ENCODE data around the gene TAS2R46.
"Not testable (repeated sequence)": the region's sequence is repeated elsewhere in the genome, so short reads cannot be mapped to it uniquely, and the experiment has no call there.

TAS2R46 gene

DNA sequence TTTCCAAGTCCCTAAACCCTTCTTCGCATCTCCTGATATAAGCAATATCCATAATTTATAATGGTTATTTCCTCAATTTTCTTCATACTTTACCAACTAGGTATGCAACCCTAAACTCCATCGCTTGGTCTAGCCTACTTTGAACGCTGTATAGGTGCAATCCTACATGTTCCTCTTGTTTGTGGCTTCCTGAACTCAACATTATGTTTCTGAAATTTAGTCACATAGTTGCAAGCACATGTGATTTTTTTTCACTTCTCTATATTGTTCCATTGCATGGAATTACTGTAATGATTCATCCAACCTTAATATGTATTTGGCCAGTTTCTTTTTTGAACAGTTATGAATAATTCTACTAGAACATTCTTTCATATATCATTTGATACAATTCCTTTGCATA, 28.1 kb downstream of the TAS2R46 start:
- not testable (repeated sequence) for DNase-seq (ENCODE audit: low read depth)

DNA sequence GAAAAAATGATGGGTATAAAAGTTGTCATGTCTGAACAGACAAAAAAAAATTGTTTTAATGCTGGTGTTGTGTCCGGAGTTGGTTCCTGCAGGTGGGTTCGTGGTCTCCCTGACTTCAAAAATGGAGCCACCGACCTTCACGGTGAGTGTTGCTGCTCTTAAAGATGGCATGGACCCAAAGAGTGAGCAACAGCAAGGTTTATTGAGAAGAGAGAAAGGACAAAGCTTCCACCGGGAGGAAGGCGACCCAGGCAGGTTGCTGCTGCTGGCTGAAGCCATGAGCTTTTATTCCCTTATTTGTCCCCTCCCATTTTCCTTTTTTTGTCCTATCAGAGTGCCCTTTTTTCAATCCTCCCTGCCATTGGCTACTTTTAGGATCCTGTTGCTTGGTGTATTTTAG, 30.8 kb downstream of the TAS2R46 start, which contains the start of gene TAS2R31:
Gene TAS2R31 (minus strand): TSS at position 101 of the 400 bp plus-strand sequence. CDS start 72 bp downstream, at position 29.
- no peak for DNase-seq (ENCODE audit: low read depth)

- no peak for DNase-seq (ENCODE audit: low read depth)
These were observed 36.0 kb downstream of the TAS2R46 start for GRCh38 chr12:11026118-11026517.

DNA sequence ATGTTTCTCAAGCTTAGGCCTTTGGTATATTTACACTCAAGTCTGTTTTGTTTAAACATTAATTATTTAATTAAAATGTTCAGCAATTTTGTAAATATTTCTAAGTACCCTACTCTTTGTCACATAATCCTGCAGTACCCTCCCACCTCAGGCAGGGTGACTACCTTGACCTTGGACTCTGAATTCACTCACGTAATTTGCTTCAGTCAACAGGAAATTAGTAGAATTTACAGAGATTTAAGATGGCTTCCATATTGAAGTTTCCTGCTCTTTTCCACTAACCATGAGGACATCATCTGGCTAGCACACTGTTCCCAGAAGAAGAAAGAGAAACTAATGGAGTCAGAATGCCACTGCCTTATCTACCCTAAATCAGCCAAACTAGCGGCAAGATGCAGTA, 38.7 kb downstream of the TAS2R46 start:
- no peak for DNase-seq (ENCODE audit: low read depth)

DNA sequence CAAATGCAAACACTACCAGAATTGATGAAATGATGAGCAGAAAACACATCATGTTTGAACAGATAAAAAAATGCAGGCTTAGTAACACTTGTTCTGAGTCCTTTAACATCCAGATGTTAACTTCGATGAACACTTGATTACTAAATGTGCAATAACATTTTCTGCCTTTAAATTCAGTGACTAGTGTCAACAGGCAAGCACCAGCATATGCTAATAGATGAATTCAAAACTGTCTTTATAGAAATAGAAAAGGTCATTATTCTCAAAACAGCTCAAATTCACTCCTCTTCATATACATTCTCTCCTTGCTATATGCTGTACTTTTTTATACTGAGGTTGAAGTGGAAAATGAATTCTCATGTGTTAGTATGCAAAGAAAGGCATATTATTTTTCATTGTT, 39.6 kb downstream of the TAS2R46 start, which contains the start of gene TAS2R19:
Gene TAS2R19 (minus strand): TSS at position 101 of the 400 bp plus-strand sequence. CDS start 49 bp downstream, at position 52.
- no peak for DNase-seq (ENCODE audit: low read depth)

GRCh38 chr12:11016937-11017336, 45.2 kb downstream of the TAS2R46 start:
- no peak for DNase-seq (ENCODE audit: low read depth)

GRCh38 chr12:11015775-11016430, 46.2 kb downstream of the TAS2R46 start:
- no peak for DNase-seq (ENCODE audit: low read depth)

GRCh38 chr12:11014234-11014633, 47.9 kb downstream of the TAS2R46 start:
- DNase-seq (ENCODE audit: low read depth) = no peak

Measured in stimulated activated CD8-positive, alpha-beta memory T cell treated with anti-CD3 and anti-CD28 coated beads, Interleukin-7, amount 100 ng/mL, for 24 hours (primary cell).